Activated CD4-positive, alpha-beta T cell treated with anti-CD3 and anti-CD28 coated beads, Interleukin-2, amount 50 U/mL, for 1 hour (primary cell): ENCODE results near the gene ANKFY1.

Experiments
- DNase-seq: peaks from one replicate; pipeline ENCODE4 v3.0.0-alpha.2; 2020

ANKFY1 gene

GRCh38 chr17:4263282-4264215 lies at the start of gene ANKFY1:
Gene ANKFY1, minus strand, starts transcription at chr17:4263979. Its CDS starts 38 bp downstream, at chr17:4263941.
- peak; percentile 98 for DNase-seq

- no peak for DNase-seq
Measured at GRCh38 chr17:4310354-4311060, 46.7 kb upstream of the ANKFY1 start.

GRCh38 chr17:4309897-4310296 lies 46.1 kb upstream of the ANKFY1 start:
- no peak for DNase-seq

- no peak for DNase-seq
Measured at GRCh38 chr17:4307179-4307930, 43.6 kb upstream of the ANKFY1 start.

GRCh38 chr17:4305224-4305623 lies 41.4 kb upstream of the ANKFY1 start:
- DNase-seq, result no peak

- DNase-seq, result peak; percentile 51
Measured at GRCh38 chr17:4304417-4305027, 40.7 kb upstream of the ANKFY1 start.

- DNase-seq, result no peak
Measured at GRCh38 chr17:4301066-4301465, 37.3 kb upstream of the ANKFY1 start.

GRCh38 chr17:4297351-4297750 lies 33.6 kb upstream of the ANKFY1 start:
- DNase-seq, result no peak

- no peak for DNase-seq
Measured at GRCh38 chr17:4295686-4296085, 31.9 kb upstream of the ANKFY1 start.

GRCh38 chr17:4293572-4293971 lies 29.8 kb upstream of the ANKFY1 start:
- DNase-seq, result no peak

GRCh38 chr17:4287710-4288109 lies 23.9 kb upstream of the ANKFY1 start:
- DNase-seq, result no peak

- no peak for DNase-seq
Measured at GRCh38 chr17:4276514-4276913, 12.7 kb upstream of the ANKFY1 start.

GRCh38 chr17:4272972-4273368 lies 9.2 kb upstream of the ANKFY1 start:
- no peak for DNase-seq

GRCh38 chr17:4272213-4272971 lies 8.6 kb upstream of the ANKFY1 start:
- no peak for DNase-seq

- DNase-seq, result no peak
Measured at GRCh38 chr17:4270736-4271135, 7.0 kb upstream of the ANKFY1 start.

- no peak for DNase-seq
Measured at GRCh38 chr17:4269915-4270314, 6.1 kb upstream of the ANKFY1 start.

- no peak for DNase-seq
Measured at GRCh38 chr17:4267402-4267801, 3.6 kb upstream of the ANKFY1 start.

GRCh38 chr17:4266550-4266949 lies 2.8 kb upstream of the ANKFY1 start:
- no peak for DNase-seq

- no peak for DNase-seq
Measured at GRCh38 chr17:4262703-4263102, 1.1 kb downstream of the ANKFY1 start.

GRCh38 chr17:4261452-4261851 lies 2.3 kb downstream of the ANKFY1 start:
- DNase-seq, result no peak

GRCh38 chr17:4258867-4259266 lies 4.9 kb downstream of the ANKFY1 start:
- no peak for DNase-seq

- DNase-seq, result no peak
Measured at GRCh38 chr17:4256952-4257351, 6.8 kb downstream of the ANKFY1 start.
